ENCODE data around the gene COL7A1.

GRCh38 chr3:48634661-48635221 lies 39.6 kb upstream of the COL7A1 start:
- TF ChIP-seq, protein P1, sequence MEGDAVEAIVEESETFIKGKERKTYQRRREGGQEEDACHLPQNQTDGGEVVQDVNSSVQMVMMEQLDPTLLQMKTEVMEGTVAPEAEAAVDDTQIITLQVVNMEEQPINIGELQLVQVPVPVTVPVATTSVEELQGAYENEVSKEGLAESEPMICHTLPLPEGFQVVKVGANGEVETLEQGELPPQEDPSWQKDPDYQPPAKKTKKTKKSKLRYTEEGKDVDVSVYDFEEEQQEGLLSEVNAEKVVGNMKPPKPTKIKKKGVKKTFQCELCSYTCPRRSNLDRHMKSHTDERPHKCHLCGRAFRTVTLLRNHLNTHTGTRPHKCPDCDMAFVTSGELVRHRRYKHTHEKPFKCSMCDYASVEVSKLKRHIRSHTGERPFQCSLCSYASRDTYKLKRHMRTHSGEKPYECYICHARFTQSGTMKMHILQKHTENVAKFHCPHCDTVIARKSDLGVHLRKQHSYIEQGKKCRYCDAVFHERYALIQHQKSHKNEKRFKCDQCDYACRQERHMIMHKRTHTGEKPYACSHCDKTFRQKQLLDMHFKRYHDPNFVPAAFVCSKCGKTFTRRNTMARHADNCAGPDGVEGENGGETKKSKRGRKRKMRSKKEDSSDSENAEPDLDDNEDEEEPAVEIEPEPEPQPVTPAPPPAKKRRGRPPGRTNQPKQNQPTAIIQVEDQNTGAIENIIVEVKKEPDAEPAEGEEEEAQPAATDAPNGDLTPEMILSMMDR (conservative IDR thresholded peaks at IDR 0.05; ENCODE audit: low read length), result no peak
- TF ChIP-seq EZH2phosphoT487 (IDR thresholded peaks at IDR 0.05; ENCODE audit: borderline replicate concordance, low read depth, low read length), result no peak
